ENCODE results near the gene GBGT1. TPM values are rescaled to one million over a fixed set of nuclear protein-coding genes. Genes with fewer than 3 reads are reported as not detected.
"Not testable (repeated sequence)": the region's sequence is repeated elsewhere in the genome, so short reads cannot be mapped to it uniquely, and the experiment has no call there.

The GBGT1 gene
- total and polyA plus RNA-seq, 3 donors from 2014 or later: 4.0 to 11.2 (median 5.6) TPM

GRCh38 chr9:133171161-133171961 lies 7.6 kb upstream of the GBGT1 start:
- Histone ChIP-seq H3K9me3 (no peaks in the 10 kb centered on the region), H3K4me1 (no peaks in the 10 kb centered on the region), H3K36me3 (ENCODE audit: low read depth, missing control alignments) (no peaks in the 10 kb centered on the region), H3K27me3 (no peaks in the 10 kb centered on the region), H3K27ac (no peak overlapping the region), H3K4me3 (no peak overlapping the region)
- TF ChIP-seq, protein P1, sequence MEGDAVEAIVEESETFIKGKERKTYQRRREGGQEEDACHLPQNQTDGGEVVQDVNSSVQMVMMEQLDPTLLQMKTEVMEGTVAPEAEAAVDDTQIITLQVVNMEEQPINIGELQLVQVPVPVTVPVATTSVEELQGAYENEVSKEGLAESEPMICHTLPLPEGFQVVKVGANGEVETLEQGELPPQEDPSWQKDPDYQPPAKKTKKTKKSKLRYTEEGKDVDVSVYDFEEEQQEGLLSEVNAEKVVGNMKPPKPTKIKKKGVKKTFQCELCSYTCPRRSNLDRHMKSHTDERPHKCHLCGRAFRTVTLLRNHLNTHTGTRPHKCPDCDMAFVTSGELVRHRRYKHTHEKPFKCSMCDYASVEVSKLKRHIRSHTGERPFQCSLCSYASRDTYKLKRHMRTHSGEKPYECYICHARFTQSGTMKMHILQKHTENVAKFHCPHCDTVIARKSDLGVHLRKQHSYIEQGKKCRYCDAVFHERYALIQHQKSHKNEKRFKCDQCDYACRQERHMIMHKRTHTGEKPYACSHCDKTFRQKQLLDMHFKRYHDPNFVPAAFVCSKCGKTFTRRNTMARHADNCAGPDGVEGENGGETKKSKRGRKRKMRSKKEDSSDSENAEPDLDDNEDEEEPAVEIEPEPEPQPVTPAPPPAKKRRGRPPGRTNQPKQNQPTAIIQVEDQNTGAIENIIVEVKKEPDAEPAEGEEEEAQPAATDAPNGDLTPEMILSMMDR (IDR thresholded peaks at IDR 0.05): no peak
- TF ChIP-seq POLR2A (IDR thresholded peaks at IDR 0.05): no peak
- no peak for DNase-seq
- WGBS, 2 donors: 81 to 92% methylated on average over 5 to 29 of the region's 29 CpGs
- intact Hi-C loops (cut with DNase I; ENCODE audit: low total_unique reads): no loop called here

GRCh38 chr9:133170716-133171115 lies 7.0 kb upstream of the GBGT1 start:
- intact Hi-C loops (cut with DNase I; ENCODE audit: low total_unique reads): no loop called here
- H3K27me3 ChIP-seq: no peaks in the 10 kb centered on the region
- no peaks in the 10 kb centered on the region for H3K36me3 ChIP-seq (ENCODE audit: low read depth, missing control alignments)
- no peak overlapping the region for H3K4me3 ChIP-seq
- 95 to 100% methylated on average over 5 to 11 of the region's 11 CpGs for WGBS, 2 donors
- TF ChIP-seq, protein P1 (IDR thresholded peaks at IDR 0.05): no peak
- TF ChIP-seq POLR2A (IDR thresholded peaks at IDR 0.05): no peak
- H3K4me1 ChIP-seq: no peaks in the 10 kb centered on the region
- DNase-seq: no peak
- H3K27ac ChIP-seq: no peak overlapping the region
- H3K9me3 ChIP-seq: no peaks in the 10 kb centered on the region

- H3K27ac ChIP-seq; H3K36me3 ChIP-seq (ENCODE audit: low read depth, missing control alignments); H3K9me3 ChIP-seq; intact Hi-C loops (cut with DNase I; ENCODE audit: low total_unique reads); DNase-seq; H3K27me3 ChIP-seq; H3K4me1 ChIP-seq; H3K4me3 ChIP-seq: not testable (repeated sequence)
- WGBS, 2 donors: 90 to 97% methylated on average over 12 of the region's 12 CpGs
Measured at GRCh38 chr9:133169687-133170086, 6.0 kb upstream of the GBGT1 start.

- DNase-seq: no peak
- intact Hi-C loops (cut with DNase I; ENCODE audit: low total_unique reads): no loop called here
- TF ChIP-seq POLR2A (IDR thresholded peaks at IDR 0.05): no peak
- TF ChIP-seq, protein P1 (IDR thresholded peaks at IDR 0.05): no peak
- Histone ChIP-seq H3K4me1 (no peaks in the 10 kb centered on the region), H3K27ac (no peak overlapping the region), H3K36me3 (ENCODE audit: low read depth, missing control alignments) (no peaks in the 10 kb centered on the region), H3K9me3 (no peaks in the 10 kb centered on the region), H3K4me3 (no peak overlapping the region), H3K27me3 (no peaks in the 10 kb centered on the region)
- WGBS, 2 donors: 91 to 92% methylated on average over 6 to 13 of the region's 13 CpGs
Measured at GRCh38 chr9:133169102-133169501, 5.4 kb upstream of the GBGT1 start.

DNA sequence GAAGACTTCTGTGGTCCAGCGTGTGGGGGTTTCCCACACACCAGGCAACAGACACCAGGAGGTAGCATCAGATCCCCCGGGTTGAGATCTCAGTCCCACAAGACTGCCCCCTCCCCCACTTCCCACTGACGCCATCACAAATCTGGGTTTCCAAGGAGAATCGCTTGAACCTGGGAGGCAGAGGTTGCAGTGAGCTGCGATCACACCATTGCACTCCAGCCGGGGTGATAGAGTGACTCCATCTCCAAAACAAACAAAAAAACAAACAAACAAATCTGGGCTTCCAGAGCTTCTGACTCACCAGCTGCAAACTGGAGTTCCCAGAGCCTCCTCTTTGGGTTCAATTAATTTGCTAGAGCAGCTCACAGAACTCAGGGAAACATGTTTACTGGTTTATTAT lies 4.7 kb upstream of the GBGT1 start:
- no peak for DNase-seq
- no peaks in the 10 kb centered on the region for H3K4me1 ChIP-seq
- H3K36me3 ChIP-seq (ENCODE audit: low read depth, missing control alignments): no peaks in the 10 kb centered on the region
- intact Hi-C loops (cut with DNase I; ENCODE audit: low total_unique reads): no loop called here
- no peaks in the 10 kb centered on the region for H3K9me3 ChIP-seq
- no peaks in the 10 kb centered on the region for H3K27me3 ChIP-seq
- TF ChIP-seq, protein P1 (IDR thresholded peaks at IDR 0.05): no peak
- no peak for TF ChIP-seq POLR2A (IDR thresholded peaks at IDR 0.05)
- no peak overlapping the region for H3K4me3 ChIP-seq
- H3K27ac ChIP-seq: no peak overlapping the region
- WGBS, 2 donors: 50 to 60% methylated on average over 6 of the region's 6 CpGs
